HG02973 (cell line): Measurements from ENCODE around the gene HAL.
"Not testable (repeated sequence)": the region's sequence is repeated elsewhere in the genome, so short reads cannot be mapped to it uniquely, and the experiment has no call there.

Experiments
- ATAC-seq: cut with Tn5 transposase; IDR thresholded peaks from one replicate; pipeline ENCODE4 v1.9.1; 2021; ENCODE audit warnings: moderate library complexity; ENCODE audit not compliant: unreplicated experiment

The HAL gene

DNA sequence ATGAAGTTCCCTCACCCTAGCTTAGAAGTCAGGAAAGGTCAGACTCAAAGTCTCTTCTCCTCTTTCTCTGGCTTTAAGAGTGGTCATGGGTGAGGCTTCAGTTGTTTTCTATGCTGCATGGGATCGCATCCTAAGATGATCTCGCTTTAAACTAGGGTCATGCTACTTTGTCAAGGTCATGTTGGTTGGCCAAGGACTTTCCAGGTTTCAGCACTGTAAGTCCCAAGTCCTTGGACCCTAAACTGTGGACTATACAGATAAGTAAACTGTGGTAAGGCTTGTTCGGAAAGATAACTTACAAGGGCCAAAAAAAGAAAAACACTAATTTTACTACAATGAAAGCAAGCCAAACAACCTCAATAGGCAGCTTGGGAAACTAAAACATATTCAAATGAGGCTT lies 17.4 kb downstream of the HAL start:
- ATAC-seq, result no peak

DNA sequence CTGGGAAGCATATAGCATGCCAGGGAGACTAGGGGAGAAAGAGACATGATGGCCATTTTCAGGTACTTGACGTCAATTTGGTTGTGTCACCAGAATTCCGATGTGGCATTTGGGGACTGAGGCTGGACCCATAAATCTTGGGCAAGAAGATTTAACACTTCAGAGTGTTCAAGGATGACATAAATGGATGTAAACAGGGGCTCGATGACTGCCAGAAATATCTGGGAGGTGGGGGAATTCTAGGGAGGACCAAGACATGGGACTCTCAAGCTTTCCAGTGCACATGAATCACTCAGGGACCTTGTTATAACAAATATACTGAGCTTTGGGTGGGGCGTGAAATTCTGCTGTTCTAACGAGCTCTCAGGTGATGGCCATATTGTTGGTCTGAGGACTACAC lies 17.8 kb downstream of the HAL start:
- no peak for ATAC-seq

DNA sequence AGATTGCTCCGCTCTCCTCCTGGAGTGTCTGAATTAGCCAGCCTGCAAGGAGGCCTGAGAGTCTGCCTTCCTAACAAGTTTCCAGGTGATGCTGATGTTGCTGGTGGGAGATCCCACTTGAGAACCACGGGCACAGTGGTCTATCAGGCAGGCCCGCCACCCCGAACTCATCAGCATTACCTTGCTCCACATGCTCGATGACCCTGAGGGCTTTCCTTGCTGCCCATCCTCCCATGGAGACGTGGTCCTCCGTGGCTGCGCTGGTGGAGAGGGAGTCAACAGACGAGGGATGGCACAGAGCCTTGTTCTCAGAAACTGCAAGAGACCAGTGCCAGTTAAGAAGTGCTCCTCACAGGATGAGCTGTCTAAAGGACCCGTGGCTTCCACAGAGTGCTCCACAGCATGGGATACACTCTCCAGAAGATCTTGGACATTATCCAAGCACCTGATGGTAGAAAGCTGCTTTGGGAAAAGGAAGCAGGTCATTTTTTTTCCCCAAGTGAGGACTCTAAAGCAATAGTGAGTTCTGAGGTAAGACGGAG lies 18.3 kb downstream of the HAL start:
- ATAC-seq, result no peak

DNA sequence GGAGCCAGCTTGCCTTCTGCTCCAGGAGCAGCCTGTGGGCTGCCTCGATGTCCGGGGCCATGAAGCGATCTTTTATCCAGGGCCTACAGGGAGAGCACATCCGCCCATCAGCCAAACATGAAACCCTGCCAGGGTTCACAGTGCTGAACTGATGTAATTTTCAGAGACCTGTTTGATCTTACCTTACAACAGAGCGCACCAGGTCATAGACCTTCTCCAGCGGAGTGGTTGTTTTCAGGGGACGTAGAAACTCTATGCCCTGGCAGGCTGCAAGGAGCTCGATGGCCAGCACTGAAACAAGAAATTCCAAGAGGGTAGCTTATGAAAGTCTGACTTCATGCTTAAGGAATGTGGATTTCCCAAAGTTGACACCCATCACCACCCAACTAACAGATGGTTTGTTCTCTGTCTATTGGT lies 19.7 kb downstream of the HAL start:
- no peak for ATAC-seq

DNA sequence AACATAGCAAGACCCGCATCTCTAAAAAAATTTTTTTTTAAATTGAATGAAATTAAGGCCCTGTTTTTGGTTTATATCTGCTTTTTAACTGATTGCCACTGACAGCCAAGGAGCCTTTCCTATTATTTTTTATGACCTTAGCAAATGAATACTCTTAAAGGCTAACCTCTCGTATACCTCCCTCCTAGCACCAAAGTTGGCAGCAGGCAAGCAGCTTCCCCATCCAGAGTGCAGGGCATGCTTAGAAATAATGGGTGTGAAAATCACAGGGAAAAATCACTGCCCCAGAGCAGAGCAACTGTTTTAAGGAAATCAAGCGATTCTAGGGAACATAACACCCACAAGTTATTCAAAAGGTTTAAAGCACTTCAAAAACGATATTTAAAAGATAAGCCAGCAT lies 20.7 kb downstream of the HAL start:
- no peak for ATAC-seq

DNA sequence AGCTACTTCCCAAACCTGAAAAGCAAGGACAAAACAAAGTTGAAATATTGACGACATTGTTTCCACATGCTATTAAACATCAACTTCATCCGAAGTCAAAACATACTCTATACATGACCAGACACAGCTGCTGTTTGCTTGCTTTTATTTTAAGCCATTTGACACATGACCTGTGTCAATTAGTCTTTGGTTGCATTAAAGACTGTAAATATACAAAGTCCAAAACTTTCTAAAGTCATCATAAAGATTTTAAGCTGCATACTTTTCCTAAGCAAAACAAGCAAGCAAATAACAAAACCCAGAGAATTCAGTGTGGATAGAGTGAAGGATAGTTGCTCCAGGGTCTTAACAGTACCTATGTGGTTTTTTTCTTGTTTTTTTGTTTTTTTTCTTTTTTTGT lies 21.8 kb downstream of the HAL start:
- no peak for ATAC-seq

DNA sequence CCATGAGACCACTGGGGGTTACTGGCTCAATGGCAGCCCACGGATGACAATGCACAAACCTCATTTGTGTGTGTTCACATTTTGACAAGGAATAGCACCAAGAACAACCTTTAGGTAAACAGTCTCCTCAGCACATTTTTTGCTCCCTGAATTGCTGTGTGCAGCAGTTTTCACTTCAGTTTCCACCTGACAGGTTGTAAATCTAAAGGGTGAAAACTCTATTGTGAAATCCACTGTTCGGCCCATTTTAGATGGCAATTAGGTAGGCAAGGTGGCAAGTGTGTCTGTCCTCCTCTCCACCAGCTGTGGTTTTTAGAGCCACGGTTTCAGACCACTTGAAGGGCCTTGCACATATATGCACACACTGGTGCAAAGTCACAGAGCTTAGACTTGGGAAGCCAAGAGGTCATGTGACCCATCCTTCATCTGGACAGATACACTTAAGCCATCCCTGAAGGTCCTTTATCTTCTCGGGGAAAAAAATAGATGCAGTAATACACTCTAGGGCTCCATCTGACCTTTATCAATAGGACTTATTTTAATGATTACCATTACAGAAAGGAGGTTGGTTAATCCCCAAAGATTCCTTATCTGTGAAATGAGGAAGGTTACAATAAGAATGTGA lies 23.2 kb downstream of the HAL start:
- ATAC-seq, result no peak

DNA sequence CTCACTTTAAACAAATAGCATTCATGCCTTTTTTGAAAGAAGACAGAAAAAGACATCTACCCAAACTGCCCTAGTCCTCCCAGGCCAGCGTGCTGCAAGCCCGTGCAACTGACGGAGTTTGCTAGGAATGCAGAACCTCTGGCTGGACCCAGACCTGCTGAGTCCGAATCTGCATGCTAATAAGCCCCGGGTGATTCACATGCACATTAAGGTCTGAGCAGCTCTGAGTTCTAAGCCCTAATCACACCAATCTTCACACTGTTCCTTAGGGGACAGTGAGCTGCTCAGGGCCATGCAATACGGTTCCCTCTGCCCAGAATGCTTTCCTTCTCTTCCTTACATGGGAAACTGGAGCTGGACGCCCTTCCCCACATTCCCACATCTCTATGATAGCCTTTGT lies 25.2 kb downstream of the HAL start:
- no peak for ATAC-seq

DNA sequence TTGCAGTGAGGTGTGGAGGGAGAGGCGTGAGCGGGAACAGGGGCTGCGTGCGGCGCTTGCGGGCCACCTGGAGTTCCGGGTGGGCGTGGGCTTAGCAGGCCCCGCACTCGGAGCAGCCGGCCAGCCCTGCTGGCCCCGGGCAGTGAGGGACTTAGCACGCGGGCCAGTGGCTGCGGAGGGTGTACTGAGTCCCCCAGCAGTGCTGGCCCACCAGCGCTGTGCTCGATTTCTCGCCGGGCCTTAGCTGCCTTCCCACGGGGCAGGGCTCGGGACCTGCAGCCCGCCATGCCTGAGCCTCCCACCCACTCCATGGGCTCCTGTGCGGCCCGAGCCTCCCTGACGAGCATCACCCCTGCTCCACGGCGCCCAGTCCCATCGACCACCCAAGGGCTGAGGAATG lies 27.0 kb downstream of the HAL start:
- ATAC-seq, result not testable (repeated sequence)

DNA sequence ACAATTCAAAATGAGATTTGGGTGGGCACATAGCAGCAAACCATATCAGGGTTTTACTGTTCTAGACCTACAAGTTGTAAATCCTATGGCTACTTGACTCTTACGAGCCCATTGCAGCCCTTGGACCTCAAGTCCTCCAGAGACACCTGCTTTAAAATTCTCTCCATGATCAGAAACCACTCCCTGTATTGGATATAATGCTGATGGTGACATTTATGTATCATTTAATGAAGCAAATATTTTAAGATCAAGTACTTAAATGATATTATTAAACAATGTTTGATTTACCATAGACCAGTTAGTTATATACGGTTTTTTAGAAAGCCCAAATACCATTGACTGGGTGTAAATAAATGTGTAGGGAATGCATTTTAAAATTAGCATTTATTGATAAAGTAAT lies 28.8 kb downstream of the HAL start:
- no peak for ATAC-seq

DNA sequence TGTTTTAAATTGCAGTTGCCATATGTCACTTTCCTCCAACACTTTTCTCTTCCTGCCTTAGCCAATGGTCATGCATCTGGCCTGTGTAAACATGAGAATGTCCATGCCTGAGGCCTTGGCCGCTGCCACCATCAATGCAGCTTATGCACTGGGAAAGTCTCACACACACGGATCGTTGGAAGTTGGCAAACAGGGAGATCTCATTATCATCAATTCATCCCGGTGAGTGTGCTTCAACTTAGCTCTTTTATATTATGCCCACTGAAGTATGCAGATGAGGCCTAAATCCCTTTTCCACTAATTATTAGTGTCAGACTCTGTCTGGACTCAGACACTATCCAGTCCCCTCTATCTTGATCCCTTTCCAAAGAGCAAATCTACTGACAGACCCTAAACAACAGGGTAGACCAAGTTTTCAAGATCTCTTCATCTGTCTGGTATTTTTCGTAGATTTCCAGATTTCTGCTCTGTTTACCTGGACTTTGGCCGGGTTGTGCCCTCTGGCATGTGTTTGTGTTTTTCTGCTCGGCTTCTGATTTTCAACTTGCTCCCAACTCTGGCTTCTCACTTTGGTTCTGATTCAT lies 29.8 kb downstream of the HAL start:
- no peak for ATAC-seq

DNA sequence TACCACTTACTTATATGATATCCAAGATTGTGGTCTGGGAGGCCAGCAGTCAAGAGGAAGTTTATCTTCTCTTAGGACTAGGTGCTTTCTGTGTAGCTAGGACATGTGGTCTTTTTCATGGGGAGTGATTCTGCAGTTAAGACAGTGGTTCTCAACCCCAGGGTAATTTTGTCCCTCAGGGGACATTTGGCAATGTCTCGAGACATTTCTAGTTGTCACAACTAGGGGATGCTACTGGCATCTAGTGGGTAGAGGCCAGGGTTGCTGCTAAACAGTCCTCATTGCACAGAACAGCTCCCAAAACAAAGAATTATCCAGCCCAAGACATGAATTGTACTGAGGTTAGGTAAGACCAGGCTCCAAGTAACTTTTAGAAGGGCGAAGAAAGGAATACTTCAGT lies 33.0 kb downstream of the HAL start:
- ATAC-seq, result no peak

DNA sequence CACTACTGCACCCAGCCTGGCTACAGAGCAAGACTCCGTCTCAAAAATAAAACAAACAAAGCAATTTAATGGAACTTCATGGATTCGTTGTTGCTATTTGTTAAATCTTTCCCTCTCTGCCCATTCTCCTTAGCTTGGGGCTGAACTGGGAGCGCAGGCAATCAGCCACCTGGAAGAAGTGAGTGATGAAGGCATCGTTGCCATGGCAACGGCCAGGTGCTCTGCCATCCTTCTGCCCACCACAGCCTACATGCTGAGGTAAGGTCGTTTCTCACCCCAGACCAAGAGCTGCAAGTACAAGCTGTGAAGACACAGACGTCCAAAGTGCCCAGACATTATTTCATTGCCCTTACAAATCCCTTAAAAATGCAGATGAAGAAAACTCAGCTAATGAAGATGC lies 33.9 kb downstream of the HAL start:
- no peak for ATAC-seq

DNA sequence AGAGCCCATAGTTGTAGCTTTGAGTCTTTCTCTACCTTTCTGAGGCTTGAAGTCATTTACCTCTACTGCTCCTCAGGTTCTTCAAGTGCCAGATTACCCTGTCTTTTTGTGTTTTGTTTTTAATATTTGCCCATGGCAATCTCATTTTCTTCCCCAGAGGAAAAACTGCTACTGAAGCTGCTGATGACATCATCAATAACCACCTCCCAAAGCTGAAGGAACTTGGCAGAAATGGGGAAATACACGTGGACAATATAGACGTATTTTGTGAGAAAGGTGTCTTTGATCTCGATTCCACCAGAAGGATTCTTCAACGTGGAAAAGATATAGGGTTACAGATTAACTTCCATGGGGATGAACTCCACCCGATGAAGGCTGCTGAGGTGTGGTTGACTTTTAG lies 35.9 kb downstream of the HAL start:
- no peak for ATAC-seq

DNA sequence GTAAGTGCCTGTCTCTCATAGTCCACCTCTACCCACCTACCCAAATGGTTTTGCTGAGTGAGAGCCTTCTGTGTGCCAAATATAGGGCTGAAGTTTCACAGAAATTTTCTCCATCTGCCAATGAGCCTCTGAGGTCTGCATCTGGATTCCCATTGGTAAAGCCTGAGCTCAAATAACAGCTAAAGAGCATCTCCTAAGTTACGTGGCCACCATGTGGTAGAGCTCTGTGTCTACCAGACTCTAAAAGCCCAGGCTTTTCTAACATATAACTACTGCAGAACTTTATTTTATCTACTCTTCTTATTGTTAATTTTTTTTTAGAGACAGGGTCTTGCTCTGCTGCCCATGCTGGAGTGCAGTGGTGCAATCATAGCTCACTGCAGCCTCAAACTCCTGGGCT lies 37.0 kb downstream of the HAL start:
- ATAC-seq, result no peak

DNA sequence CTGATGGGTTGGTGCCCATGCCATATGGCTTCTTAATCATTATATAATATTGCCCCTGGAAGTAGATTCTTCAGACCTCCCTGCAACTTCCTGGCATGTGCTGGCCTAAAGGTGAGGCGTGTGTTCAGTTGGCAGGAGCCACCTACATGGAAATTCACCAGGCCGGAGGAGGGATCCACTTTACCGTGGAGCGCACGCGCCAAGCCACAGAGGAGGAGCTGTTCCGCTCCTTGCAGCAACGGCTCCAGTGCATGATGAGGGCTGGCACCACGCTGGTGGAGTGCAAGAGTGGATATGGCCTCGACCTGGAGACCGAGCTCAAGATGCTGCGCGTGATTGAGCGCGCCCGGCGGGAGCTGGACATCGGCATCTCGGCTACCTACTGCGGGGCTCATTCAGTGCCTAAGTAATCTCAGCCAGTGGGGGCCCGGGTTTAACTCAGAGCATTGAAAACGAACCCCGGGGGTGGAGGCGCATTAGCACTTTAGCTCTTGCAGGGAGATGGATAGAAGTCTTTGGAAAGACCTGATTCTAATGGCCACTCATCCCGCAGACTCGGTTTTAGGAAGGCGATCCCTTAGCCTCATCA lies 39.5 kb downstream of the HAL start:
- ATAC-seq, result no peak

DNA sequence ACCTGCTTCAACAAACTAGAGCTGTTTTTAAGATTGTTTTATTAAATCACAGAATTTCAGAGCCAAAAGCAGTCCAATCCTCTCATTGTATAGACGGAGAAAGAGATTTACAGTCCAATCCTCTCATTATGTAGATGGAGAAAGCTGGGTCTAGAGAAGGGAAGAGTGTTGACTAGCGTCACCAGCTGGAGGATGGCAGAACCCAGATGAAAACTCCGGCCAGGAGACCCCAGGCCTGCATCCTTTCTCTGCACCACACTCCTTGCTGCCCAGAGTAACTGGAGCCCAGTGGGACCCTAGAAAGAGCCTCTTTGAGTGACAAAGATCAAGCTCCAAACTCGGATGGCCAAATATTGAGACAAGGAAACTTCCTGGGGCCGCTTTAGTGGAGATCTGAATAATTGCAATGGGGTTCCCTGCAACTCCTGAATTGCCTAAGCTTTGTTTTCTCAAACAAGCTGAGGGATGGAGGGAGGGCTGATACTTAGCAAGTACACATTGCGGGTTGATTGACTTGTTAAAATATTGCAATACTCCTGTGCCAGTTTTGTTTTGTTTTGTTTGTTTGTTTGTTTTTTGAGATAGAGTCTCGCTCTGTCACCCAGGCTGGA lies 40.5 kb downstream of the HAL start:
- no peak for ATAC-seq

DNA sequence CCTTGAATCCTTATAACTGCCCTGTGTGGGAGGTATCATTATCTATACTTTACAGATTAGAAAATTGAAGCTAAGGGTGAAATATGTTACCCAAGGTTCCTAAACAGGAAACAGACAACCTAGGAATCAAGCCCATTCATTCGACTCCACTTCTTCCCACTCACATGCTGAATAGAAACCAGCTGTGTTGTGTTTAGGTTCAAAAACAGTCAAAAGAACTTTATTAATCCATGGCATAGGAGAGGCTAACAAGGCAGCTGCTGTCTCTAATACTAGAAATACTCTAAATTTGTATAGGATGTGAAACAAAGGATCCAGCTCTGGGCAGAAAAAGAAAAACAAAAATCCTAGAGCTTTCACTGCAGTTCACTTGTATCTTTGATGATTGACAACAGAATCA lies 43.1 kb downstream of the HAL start:
- ATAC-seq, result no peak

DNA sequence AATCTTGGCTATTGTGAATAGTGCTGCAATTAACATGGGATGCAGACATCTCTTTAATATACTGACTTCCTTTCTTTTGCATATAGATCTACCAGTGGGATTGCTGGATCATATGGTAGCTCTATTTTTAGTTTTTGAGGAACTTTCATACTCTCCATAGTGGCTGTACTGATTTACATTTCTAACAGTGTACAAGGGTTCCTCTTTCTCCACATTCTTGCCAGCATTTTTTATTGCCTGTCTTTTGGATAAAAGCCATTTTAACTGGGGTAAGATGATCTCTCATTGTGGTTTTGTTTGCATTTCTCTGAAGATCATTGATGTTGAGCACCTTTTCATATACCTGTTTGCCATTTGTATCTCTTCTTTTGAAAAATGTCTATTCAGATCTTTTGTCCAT lies 44.6 kb downstream of the HAL start:
- ATAC-seq, result no peak

DNA sequence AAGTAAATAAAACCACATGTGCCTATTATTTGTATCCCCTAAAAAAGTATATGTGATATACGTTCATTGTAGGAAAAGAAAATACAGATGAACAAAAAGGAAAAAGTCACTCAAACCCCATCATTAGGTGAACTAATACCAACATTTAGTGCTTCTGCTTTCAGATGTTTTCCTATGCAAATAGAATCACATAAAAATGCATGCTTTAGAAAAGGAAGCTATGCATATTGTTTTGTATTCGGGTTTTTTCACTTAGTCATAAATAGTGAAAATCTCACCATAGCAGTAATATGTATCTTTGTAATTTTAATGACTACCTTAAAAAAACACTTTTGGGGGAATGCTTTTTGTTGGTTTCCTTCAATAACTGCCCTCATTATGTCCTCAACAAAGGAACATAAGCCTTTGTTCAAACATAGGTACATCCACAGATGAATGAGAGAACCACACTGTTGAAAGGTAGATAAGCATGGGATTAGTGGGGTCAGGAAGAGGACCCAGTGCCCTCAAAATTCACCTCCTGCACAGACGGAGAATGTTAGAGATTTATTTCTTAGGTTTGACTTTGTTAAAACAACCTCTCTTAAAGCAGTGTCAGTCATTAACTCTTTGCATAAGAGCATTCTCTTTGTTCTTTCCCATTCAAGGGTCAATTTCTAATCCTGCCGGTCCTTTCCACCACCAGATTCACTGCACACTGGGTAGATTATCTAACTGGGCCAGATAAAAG lies 46.5 kb downstream of the HAL start:
- no peak for ATAC-seq

DNA sequence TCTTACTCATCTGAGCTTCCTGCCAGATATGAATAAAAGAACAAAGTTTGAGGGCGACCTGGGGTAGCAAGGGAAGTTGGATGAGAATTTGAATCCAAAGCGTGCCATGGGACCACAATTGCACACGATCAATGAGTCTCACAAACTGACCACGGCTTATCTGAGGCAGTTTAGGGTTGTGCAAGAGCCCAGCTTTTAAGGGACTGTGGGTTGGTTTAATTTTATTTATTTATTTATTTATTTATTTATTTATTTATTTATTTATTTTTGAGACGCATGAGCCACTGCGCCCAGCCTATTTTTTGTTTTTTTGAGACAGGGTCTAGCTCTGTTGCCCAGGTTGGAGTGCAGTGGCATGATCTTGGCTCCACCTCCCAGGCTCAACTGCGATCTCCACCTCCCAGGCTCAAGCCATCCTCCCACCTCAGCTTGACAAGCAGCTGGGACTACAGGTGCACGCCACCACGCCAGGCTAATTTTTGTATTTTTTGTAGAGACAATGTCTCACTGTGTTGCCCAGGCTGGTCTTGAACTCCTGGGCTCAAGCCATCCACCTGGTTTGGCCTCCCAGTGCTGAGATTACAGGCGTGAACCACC lies 51.9 kb downstream of the HAL start:
- ATAC-seq, result no peak
